LNCAP (cell line): ENCODE data around the gene SMLR1.

Source experiments
- TF ChIP-seq, protein P1 (sequence below): fragments of 450-650 bp; IDR thresholded peaks from 2 replicates; pipeline ENCODE4 v1.5.1; 2017; ENCODE audit warnings: mild to moderate bottlenecking

The SMLR1 gene

DNA sequence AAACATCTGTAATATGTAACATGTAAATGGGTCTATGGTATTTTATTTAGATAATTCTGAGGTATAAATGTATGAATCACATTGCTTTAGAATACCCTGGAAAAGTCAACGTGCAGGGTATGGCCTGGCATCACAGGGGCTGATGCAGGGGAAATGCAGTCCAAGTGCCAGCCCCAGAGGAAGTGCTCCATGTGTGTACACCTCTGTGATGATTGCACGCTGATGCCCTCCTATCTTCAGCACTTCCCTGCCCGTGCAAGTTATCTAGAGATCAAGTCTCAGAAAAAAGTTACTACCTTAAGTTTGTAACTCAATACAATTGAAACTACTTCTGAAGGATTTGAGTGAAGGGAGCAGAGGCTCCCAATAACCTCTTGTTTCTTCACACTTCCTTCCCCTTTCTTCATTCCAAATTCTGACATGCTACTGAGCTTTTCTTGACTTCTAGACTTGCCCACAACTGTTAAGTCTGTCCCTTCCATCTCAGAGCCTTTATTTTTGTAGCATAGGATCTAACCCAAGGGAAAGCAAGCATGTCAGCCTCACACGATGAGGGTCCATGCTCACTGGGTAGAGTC lies 2.2 kb downstream of the SMLR1 start:
- TF ChIP-seq, protein P1, sequence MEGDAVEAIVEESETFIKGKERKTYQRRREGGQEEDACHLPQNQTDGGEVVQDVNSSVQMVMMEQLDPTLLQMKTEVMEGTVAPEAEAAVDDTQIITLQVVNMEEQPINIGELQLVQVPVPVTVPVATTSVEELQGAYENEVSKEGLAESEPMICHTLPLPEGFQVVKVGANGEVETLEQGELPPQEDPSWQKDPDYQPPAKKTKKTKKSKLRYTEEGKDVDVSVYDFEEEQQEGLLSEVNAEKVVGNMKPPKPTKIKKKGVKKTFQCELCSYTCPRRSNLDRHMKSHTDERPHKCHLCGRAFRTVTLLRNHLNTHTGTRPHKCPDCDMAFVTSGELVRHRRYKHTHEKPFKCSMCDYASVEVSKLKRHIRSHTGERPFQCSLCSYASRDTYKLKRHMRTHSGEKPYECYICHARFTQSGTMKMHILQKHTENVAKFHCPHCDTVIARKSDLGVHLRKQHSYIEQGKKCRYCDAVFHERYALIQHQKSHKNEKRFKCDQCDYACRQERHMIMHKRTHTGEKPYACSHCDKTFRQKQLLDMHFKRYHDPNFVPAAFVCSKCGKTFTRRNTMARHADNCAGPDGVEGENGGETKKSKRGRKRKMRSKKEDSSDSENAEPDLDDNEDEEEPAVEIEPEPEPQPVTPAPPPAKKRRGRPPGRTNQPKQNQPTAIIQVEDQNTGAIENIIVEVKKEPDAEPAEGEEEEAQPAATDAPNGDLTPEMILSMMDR = no peak

DNA sequence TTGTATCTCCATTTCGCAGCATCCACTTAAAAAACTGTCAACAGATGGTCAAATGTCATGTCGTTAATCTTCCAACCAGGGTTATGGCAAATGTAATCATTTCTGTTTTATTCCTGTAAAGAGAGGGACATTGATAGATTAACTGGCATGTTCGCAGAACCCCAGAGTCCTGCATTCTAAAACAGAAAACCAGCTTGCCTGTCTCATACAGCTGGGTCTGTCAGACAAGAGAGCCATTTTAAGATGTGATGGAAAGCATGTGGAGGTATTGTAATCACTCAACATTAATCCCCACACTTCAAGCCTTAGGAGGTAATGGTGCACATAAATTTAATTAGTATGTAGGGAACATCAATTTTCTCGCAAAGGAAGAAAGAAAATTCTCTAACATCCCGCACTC lies 4.4 kb downstream of the SMLR1 start:
- TF ChIP-seq, protein P1 = no peak

DNA sequence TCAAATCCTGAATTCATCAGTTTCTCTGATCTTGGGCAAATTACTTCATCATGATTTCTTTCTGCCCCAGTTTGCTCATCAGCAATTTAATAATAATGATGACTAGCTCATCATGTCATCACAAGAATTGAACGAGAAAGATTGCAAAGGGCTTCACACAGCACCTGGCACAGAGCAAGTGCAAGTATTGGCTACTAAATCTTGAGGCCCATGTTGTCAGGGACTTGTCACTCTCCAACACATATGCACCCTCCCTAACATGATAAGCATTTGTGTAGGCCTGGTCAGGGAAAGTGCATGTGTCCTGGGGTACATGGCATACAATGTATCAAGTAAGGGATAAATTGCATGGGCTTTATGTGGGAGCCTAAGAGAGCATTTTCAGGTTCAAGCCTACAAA lies 6.4 kb downstream of the SMLR1 start:
- TF ChIP-seq, protein P1 = no peak

DNA sequence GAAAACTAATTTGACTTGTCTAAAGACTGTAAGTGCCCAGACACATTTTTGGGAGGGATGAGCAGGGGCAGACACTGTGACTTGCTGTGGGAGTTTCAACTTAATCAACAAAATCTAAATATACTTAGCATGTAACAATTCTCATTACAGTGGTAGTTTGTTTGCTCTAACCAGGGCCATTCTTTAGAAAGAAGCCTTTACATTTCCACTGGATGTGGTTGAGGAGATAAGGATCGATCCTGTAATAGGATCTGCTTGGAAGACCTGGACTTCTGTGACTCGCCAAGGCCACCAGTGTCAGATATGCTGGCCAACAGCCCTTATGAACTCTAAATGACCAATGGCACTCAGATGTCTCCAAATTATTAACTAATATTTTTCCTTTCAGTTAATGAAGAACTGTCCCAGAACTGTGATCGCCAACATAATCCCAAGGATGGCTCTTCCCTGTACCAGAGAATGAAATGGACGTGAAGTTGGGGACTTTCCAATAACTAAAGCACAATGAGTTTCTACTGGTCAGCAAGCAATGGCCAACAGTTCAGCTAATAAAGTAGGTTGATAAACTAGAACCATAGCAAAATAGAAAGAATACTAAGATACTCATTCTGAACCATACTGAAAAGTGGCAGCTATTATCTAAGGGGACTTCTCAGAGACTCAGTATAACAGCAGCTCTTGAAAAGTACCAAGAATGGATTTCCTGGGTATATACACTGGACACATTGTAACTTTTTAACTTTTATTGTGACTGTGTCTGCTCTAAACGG lies 7.5 kb downstream of the SMLR1 start:
- TF ChIP-seq, protein P1 = no peak

- TF ChIP-seq, protein P1 = no peak
Observed at GRCh38 chr6:130836055-130836640, 8.9 kb downstream of the SMLR1 start.

- TF ChIP-seq, protein P1 = no peak
Observed at GRCh38 chr6:130837067-130837466, 9.9 kb downstream of the SMLR1 start.

DNA sequence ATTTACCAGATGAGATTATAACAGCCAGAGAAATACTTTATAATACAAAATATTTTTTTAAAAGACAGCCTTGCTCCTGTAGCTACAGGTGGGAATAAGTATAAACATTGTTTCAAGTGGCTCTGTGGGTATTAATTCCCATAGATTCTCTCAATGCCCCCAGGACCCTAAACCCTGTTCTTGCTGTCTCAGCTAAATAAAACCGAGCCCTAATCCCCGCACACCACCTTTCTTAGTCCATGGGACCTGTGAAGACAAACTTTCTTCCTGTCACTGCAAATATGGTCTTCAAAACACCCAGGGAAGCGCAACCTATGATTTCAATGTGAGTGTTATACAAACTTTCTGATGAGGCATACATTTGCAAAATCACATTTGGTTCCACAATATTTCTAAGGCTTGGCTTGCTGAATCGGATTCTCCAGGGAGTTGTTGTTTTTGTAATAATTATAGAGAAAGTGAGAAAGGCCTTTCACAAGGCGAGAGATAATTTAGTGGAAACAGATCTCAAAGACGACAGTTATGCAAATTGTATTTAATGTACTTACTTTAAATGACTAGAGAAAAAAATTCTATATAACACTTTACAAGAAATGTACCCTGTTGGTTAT lies 11.1 kb downstream of the SMLR1 start:
- TF ChIP-seq, protein P1 = no peak
